Erythroblast (primary cell): ENCODE results near the gene DHX16.

ENCODE experiments used
- GATA1 ChIP-seq: IDR thresholded peaks from 2 replicates; pipeline ENCODE4 v1.6.1; 2011; ENCODE audit warnings: low read depth, mild to moderate bottlenecking, control low read depth, low read length, moderate library complexity
- POLR2A ChIP-seq: IDR thresholded peaks from 2 replicates; pipeline ENCODE4 v1.6.1; 2011; ENCODE audit warnings: mild to moderate bottlenecking, low read length

- TF ChIP-seq POLR2A (peak; percentile 1), GATA1 (no peak)
Measured at GRCh38 chr6:30687659-30688431, 15.0 kb upstream of the DHX16 start.
